Astrocyte (in vitro differentiated cells and primary cell): ENCODE results near the gene CSTF2T. TPM values are rescaled to one million over a fixed set of nuclear protein-coding genes. Genes with fewer than 3 reads are reported as not detected.

Experiments used
- DNase-seq: peaks from one replicate; pipeline ENCODE4 v3.0.0-alpha.2; 2010; ENCODE audit warnings: low read depth
- FAIRE-seq: peaks from 2 replicates; lab custom pipeline; 2011; peaks lifted over from hg19 to GRCh38; lab: Jason Lieb, UNC
- H2AFZ ChIP-seq: 2 replicates; pipeline ENCODE4 v1.6.0; 2012; ENCODE audit warnings: low read depth, low read length, inconsistent platforms
- H3K27ac ChIP-seq: 2 replicates; pipeline ENCODE4 v1.5.1; 2011; ENCODE audit warnings: low read depth, low read length, inconsistent platforms
- H3K27me3 ChIP-seq: 2 replicates; pipeline ENCODE4 v1.6.0; 2011; ENCODE audit warnings: low read length, inconsistent platforms; ENCODE audit not compliant: insufficient read depth
- H3K36me3 ChIP-seq: 2 replicates; pipeline ENCODE4 v1.5.1; 2011; ENCODE audit warnings: low read length, inconsistent platforms; ENCODE audit not compliant: insufficient read depth
- H3K4me1 ChIP-seq: 2 replicates; pipeline ENCODE4 v1.5.1; 2011; ENCODE audit warnings: low read length, inconsistent platforms; ENCODE audit not compliant: insufficient read depth
- H3K4me2 ChIP-seq: 2 replicates; pipeline ENCODE4 v1.6.0; 2012; ENCODE audit warnings: low read length, inconsistent platforms
- H3K4me3 ChIP-seq: 2 replicates; pipeline ENCODE4 v1.5.1; 2011; ENCODE audit warnings: low read depth, mild to moderate bottlenecking, low read length, inconsistent platforms; ENCODE audit not compliant: insufficient read depth
- H3K79me2 ChIP-seq: 2 replicates; pipeline ENCODE4 v1.6.0; 2012; ENCODE audit warnings: mild to moderate bottlenecking, low read length, inconsistent platforms; ENCODE audit not compliant: insufficient read depth
- H3K9ac ChIP-seq: 2 replicates; pipeline ENCODE4 v1.6.0; 2012; ENCODE audit warnings: mild to moderate bottlenecking, low read length, inconsistent platforms
- H3K9me3 ChIP-seq: 2 replicates; pipeline ENCODE4 v1.5.1; 2012; ENCODE audit warnings: low read depth, mild to moderate bottlenecking, low read length, inconsistent platforms; ENCODE audit not compliant: insufficient read depth
- H4K20me1 ChIP-seq: 2 replicates; pipeline ENCODE4 v1.6.0; 2012; ENCODE audit warnings: low read length, inconsistent platforms; ENCODE audit not compliant: insufficient read depth
- H3K27ac Mint-ChIP-seq: one replicate; pipeline ENCODE4 v1.8.0; 2021; ENCODE audit warnings: mild to moderate bottlenecking, mixed read lengths; ENCODE audit not compliant: unreplicated experiment
- H3K27me3 Mint-ChIP-seq: one replicate; pipeline ENCODE4 v1.8.0; 2021; ENCODE audit warnings: low read depth, mixed read lengths; ENCODE audit not compliant: unreplicated experiment
- H3K36me3 Mint-ChIP-seq: one replicate; pipeline ENCODE4 v1.8.0; 2021; ENCODE audit warnings: low read depth, mixed read lengths; ENCODE audit not compliant: unreplicated experiment
- H3K4me1 Mint-ChIP-seq: one replicate; pipeline ENCODE4 v1.8.0; 2021; ENCODE audit warnings: low read depth, mixed read lengths; ENCODE audit not compliant: unreplicated experiment
- H3K4me3 Mint-ChIP-seq: one replicate; pipeline ENCODE4 v1.8.0; 2021; ENCODE audit warnings: mild to moderate bottlenecking, moderate library complexity, mixed read lengths; ENCODE audit not compliant: unreplicated experiment
- H3K9me3 Mint-ChIP-seq: one replicate; pipeline ENCODE4 v1.8.0; 2021; ENCODE audit warnings: mild to moderate bottlenecking, mixed read lengths; ENCODE audit not compliant: unreplicated experiment
- EZH2 ChIP-seq: IDR thresholded peaks from 2 replicates; pipeline ENCODE4 v1.6.1; 2012; ENCODE audit warnings: mild to moderate bottlenecking, low read length, inconsistent platforms; ENCODE audit not compliant: insufficient read depth
- total RNA-seq: library from RNA; stranded (reverse); gene quantifications from 2 replicates; pipeline ENCODE4 v1.2.1, GENCODE V29; 2021
- TF ChIP-seq, protein P1 (sequence below): IDR thresholded peaks from 2 replicates; pipeline ENCODE4 v1.5.1; 2011; ENCODE audit warnings: low read depth, mild to moderate bottlenecking, inconsistent platforms, low read length, moderate library complexity; ENCODE audit not compliant: insufficient read depth

CSTF2T gene
- total RNA-seq, 1 donor from 2014 or later = 22.9 TPM

GRCh38 chr10:51679841-51680240 is 19.6 kb downstream of the CSTF2T start:
- no peaks in the 10 kb centered on the region for H3K36me3 ChIP-seq

DNA sequence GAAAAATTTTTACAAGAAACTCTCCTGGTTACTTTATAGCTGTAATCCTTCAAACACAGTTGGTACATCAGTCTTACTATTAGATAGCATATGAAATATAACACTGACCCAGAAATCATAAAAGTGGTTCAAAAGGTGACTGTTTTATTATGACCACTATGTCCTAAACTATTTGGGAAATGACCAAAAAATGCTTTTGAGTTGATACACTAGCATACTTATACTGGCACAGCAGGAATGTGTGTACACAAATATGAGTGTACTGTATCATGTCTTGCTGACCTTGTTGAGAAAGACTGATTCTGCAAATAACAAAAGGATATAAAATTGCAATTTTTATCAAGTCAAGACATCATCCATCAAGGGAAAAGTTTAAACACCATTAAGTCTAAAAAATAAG is 24.3 kb downstream of the CSTF2T start:
- H3K9ac ChIP-seq = no peak overlapping the region
- no peak overlapping the region for H2AFZ ChIP-seq
- DNase-seq (no peak), FAIRE-seq (no peak)
- Mint-ChIP-seq H3K4me3 (no peak overlapping the region), H3K36me3 (no peaks in the 10 kb centered on the region), H3K9me3 (peaks cover 9% of the 10 kb centered on the region), H3K27ac (no peak overlapping the region), H3K27me3 (no peaks in the 10 kb centered on the region), H3K4me1 (no peaks in the 10 kb centered on the region)
- no peaks in the 10 kb centered on the region for H3K79me2 ChIP-seq
- TF ChIP-seq, protein P1, sequence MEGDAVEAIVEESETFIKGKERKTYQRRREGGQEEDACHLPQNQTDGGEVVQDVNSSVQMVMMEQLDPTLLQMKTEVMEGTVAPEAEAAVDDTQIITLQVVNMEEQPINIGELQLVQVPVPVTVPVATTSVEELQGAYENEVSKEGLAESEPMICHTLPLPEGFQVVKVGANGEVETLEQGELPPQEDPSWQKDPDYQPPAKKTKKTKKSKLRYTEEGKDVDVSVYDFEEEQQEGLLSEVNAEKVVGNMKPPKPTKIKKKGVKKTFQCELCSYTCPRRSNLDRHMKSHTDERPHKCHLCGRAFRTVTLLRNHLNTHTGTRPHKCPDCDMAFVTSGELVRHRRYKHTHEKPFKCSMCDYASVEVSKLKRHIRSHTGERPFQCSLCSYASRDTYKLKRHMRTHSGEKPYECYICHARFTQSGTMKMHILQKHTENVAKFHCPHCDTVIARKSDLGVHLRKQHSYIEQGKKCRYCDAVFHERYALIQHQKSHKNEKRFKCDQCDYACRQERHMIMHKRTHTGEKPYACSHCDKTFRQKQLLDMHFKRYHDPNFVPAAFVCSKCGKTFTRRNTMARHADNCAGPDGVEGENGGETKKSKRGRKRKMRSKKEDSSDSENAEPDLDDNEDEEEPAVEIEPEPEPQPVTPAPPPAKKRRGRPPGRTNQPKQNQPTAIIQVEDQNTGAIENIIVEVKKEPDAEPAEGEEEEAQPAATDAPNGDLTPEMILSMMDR = no peak
- TF ChIP-seq EZH2 = no peak
- H3K4me2 ChIP-seq = no peak overlapping the region
- H3K4me3 ChIP-seq = no peak overlapping the region
- H3K27me3 ChIP-seq = no peaks in the 10 kb centered on the region
- no peaks in the 10 kb centered on the region for H3K4me1 ChIP-seq
- H3K27ac ChIP-seq = no peak overlapping the region
- no peaks in the 10 kb centered on the region for H3K36me3 ChIP-seq
- no peaks in the 10 kb centered on the region for H3K9me3 ChIP-seq
- no peaks in the 10 kb centered on the region for H4K20me1 ChIP-seq

More at GRCh38 chr10:51679841-51680240, 19.6 kb downstream of the CSTF2T start:
- Mint-ChIP-seq H3K4me3 (no peak overlapping the region), H3K27me3 (no peaks in the 10 kb centered on the region), H3K27ac (no peak overlapping the region), H3K36me3 (no peaks in the 10 kb centered on the region), H3K9me3 (no peaks in the 10 kb centered on the region), H3K4me1 (no peaks in the 10 kb centered on the region)
- DNase-seq (no peak), FAIRE-seq (no peak)
- no peaks in the 10 kb centered on the region for H3K27me3 ChIP-seq
- no peak overlapping the region for H3K4me3 ChIP-seq
- no peaks in the 10 kb centered on the region for H3K79me2 ChIP-seq
- no peaks in the 10 kb centered on the region for H4K20me1 ChIP-seq
- peaks cover 6% of the 10 kb centered on the region for H3K4me1 ChIP-seq
- no peaks in the 10 kb centered on the region for H3K9me3 ChIP-seq
- TF ChIP-seq, protein P1 = no peak
- no peak for TF ChIP-seq EZH2
- H2AFZ ChIP-seq = no peak overlapping the region
- no peak overlapping the region for H3K27ac ChIP-seq
- H3K4me2 ChIP-seq = no peak overlapping the region
- no peak overlapping the region for H3K9ac ChIP-seq

DNA sequence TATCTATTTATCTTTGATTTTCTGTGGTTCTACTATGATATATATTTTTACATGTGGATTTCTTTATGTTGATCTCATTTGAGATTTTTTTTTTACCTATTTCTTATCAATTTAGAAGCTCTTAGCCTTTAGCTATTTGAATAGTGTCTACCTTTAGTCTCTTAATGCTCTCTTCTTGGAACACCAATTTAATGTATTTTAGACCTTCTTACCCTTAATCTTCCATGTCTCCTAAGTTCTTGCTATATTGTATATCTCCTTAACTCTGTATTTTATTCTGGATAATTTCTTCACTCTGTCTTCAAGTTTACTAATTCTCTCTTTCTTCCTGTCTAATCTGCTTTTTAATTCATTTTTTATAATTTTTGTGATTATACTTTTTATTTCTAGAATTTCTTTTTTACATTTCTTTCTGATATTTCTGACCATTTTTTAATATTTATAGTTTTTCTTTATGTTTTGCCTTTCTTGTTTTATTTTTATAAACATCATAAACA is 27.3 kb downstream of the CSTF2T start:
- no peak overlapping the region for H3K4me2 ChIP-seq
- no peak overlapping the region for H3K4me3 ChIP-seq
- no peak for FAIRE-seq
- H3K9me3 Mint-ChIP-seq = peaks cover 9% of the 10 kb centered on the region
- no peak for DNase-seq
- H3K27ac Mint-ChIP-seq = no peak overlapping the region
- no peak overlapping the region for H3K9ac ChIP-seq
- H3K36me3 Mint-ChIP-seq = no peaks in the 10 kb centered on the region
- H3K27me3 Mint-ChIP-seq = no peaks in the 10 kb centered on the region
- H3K4me1 Mint-ChIP-seq = peaks cover 7% of the 10 kb centered on the region
- TF ChIP-seq, protein P1 = no peak
- TF ChIP-seq EZH2 = no peak
- no peaks in the 10 kb centered on the region for H3K79me2 ChIP-seq
- no peaks in the 10 kb centered on the region for H3K4me1 ChIP-seq
- H3K4me3 Mint-ChIP-seq = no peak overlapping the region
- no peaks in the 10 kb centered on the region for H3K36me3 ChIP-seq
- no peak overlapping the region for H2AFZ ChIP-seq
- H4K20me1 ChIP-seq = no peaks in the 10 kb centered on the region
- no peaks in the 10 kb centered on the region for H3K9me3 ChIP-seq
- no peak overlapping the region for H3K27ac ChIP-seq
- no peaks in the 10 kb centered on the region for H3K27me3 ChIP-seq
